OCI-LY3 (cell line): ENCODE data around the gene LAMC1.

Source experiments
- H2AFZ ChIP-seq: fragments of 200-600, 300-600 bp; shearing (Covaris generic); 2 replicates; pipeline ENCODE4 v1.6.0; 2014; ENCODE audit warnings: antibody characterized with exemption, low read depth, low read length
- H3K27ac ChIP-seq: fragments of 200-600, 300-600 bp; sonication (generic); 2 replicates; pipeline ENCODE4 v1.5.1; 2014; ENCODE audit warnings: mild to moderate bottlenecking, low read length, moderate library complexity, mixed read lengths
- H3K27me3 ChIP-seq: fragments of 200-600, 300-600 bp; sonication (generic); 2 replicates; pipeline ENCODE4 v1.6.1; 2014; ENCODE audit warnings: low read depth, low read length, mixed read lengths
- H3K36me3 ChIP-seq: fragments of 200-600, 300-600 bp; sonication (generic); replicated peaks from 2 replicates; pipeline ENCODE3; 2014; ENCODE audit warnings: low read depth, low read length, mixed read lengths
- H3K4me1 ChIP-seq: fragments of 300-600, 200-600 bp; sonication (generic); 2 replicates; pipeline ENCODE4 v1.6.1; 2014; ENCODE audit warnings: low read length, mixed read lengths
- H3K4me2 ChIP-seq: fragments of 200-600, 300-600 bp; sonication (generic); 2 replicates; pipeline ENCODE4 v1.6.1; 2014; ENCODE audit warnings: low read length, mixed read lengths
- H3K4me3 ChIP-seq: fragments of 300-600, 200-600 bp; sonication (generic); 2 replicates; pipeline ENCODE4 v1.5.1; 2014; ENCODE audit warnings: antibody characterized with exemption, mild to moderate bottlenecking, low read length, moderate library complexity
- H3K79me2 ChIP-seq: fragments of 300-600, 200-600 bp; shearing (Covaris generic); 2 replicates; pipeline ENCODE4 v1.6.1; 2014; ENCODE audit warnings: mild to moderate bottlenecking, low read length, mixed read lengths
- H3K9ac ChIP-seq: fragments of 300-600, 200-600 bp; shearing (Covaris generic); 2 replicates; pipeline ENCODE4 v1.6.0; 2014; ENCODE audit warnings: mild to moderate bottlenecking, low read length, moderate library complexity
- H3K9me3 ChIP-seq: fragments of 200-600, 300-600 bp; shearing (Covaris generic); 2 replicates; pipeline ENCODE4 v1.6.1; 2014; ENCODE audit warnings: low read length, mixed read lengths; ENCODE audit not compliant: insufficient read depth
- H4K20me1 ChIP-seq: fragments of 200-600, 300-600 bp; sonication (generic); 2 replicates; pipeline ENCODE4 v1.6.1; 2016; ENCODE audit warnings: low read length, mixed read lengths; ENCODE audit not compliant: insufficient read depth
- EZH2phosphoT487 ChIP-seq: fragments of 200-600 bp; shearing (Covaris generic); IDR thresholded peaks from 2 replicates; pipeline ENCODE4 v1.6.1; 2018; ENCODE audit warnings: antibody characterized with exemption, mixed run types, low read depth
- TF ChIP-seq, protein P1 (sequence below): fragments of 200-600, 300-600 bp; sonication (generic); IDR thresholded peaks from 2 replicates; pipeline ENCODE4 v1.5.1; 2014; ENCODE audit warnings: antibody characterized with exemption, low read length, low read depth

The LAMC1 gene

DNA sequence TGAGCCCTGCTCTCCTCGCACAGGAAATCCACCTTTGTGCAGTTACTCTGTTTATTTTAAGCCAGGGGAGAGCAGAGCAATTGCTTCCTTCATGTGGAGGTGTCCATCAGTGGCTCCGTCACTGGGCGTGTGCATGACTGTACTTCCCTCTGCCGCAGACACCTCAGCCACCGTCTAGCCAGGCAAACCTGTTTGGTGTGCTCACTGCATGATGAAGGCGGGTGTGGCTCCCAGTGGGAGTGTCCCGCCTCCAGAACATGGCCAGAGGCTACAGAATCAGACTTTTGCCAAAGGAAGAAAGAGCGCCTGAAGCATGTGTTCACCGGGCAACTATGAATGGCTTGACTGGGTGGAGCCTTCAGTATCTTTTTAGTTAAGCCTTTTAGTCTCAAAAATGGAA, 136.7 kb downstream of the LAMC1 start:
- no peaks in the 10 kb centered on the region for H4K20me1 ChIP-seq
- no peak for TF ChIP-seq EZH2phosphoT487
- TF ChIP-seq, protein P1, sequence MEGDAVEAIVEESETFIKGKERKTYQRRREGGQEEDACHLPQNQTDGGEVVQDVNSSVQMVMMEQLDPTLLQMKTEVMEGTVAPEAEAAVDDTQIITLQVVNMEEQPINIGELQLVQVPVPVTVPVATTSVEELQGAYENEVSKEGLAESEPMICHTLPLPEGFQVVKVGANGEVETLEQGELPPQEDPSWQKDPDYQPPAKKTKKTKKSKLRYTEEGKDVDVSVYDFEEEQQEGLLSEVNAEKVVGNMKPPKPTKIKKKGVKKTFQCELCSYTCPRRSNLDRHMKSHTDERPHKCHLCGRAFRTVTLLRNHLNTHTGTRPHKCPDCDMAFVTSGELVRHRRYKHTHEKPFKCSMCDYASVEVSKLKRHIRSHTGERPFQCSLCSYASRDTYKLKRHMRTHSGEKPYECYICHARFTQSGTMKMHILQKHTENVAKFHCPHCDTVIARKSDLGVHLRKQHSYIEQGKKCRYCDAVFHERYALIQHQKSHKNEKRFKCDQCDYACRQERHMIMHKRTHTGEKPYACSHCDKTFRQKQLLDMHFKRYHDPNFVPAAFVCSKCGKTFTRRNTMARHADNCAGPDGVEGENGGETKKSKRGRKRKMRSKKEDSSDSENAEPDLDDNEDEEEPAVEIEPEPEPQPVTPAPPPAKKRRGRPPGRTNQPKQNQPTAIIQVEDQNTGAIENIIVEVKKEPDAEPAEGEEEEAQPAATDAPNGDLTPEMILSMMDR: no peak
- no peak overlapping the region for H3K4me3 ChIP-seq
- no peak overlapping the region for H3K9ac ChIP-seq
- H3K79me2 ChIP-seq: no peaks in the 10 kb centered on the region
- no peak overlapping the region for H3K27ac ChIP-seq
- H3K27me3 ChIP-seq: 0 out of 2 replicates have a peak, but pooled peaks cover 3% of the 10 kb centered on the region
- no peak overlapping the region for H2AFZ ChIP-seq
- H3K9me3 ChIP-seq: no peaks in the 10 kb centered on the region
- H3K4me2 ChIP-seq: no peak overlapping the region
- no peaks in the 10 kb centered on the region for H3K4me1 ChIP-seq
- no peaks in the 10 kb centered on the region for H3K36me3 ChIP-seq

DNA sequence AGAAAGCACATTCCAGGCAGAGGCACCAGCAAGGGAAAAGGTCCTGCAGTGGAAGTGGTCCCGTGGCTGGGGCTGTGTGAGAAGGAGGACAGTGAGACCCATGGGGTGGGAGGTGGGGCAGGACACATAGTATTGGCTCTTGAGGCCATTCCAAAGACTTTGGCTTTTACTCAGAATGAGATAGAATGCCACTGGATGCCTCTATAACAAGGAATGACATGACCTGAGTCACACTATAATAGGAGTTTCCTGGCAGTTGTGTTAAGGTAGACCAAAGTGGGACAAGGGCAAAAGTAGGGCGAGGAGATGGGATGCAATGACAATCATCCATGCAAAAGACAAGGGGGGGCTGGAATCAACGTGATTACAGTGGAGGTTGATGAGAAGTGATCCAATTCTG, 138.2 kb downstream of the LAMC1 start:
- H4K20me1 ChIP-seq: no peaks in the 10 kb centered on the region
- H3K4me1 ChIP-seq: no peaks in the 10 kb centered on the region
- no peaks in the 10 kb centered on the region for H3K9me3 ChIP-seq
- no peaks in the 10 kb centered on the region for H3K79me2 ChIP-seq
- H3K4me2 ChIP-seq: no peak overlapping the region
- no peak overlapping the region for H3K9ac ChIP-seq
- H3K27me3 ChIP-seq: 0 out of 2 replicates have a peak, but pooled peaks cover 3% of the 10 kb centered on the region
- no peak overlapping the region for H3K27ac ChIP-seq
- no peak overlapping the region for H3K4me3 ChIP-seq
- no peak for TF ChIP-seq EZH2phosphoT487
- TF ChIP-seq, protein P1: no peak
- H3K36me3 ChIP-seq: no peaks in the 10 kb centered on the region
- no peak overlapping the region for H2AFZ ChIP-seq

DNA sequence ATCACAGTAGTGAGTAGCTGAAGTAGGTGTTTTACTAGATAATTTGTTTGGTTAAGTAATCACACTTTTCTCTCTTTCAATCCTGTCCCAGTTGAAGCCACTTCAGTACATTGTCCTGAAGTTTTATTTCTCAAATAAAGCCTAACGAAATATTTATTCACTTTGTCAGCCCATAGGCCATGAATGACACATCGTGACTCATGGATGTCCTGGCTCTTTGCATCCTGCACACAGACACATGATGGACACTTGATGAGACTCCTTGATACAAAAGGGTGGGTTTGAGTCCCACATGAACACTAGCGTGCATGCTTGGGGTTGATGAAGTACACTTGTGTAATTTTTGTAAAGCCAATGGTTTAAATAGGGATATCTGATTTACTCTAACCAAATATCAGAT, 140.1 kb downstream of the LAMC1 start:
- Histone ChIP-seq H2AFZ (no peak overlapping the region), H3K27ac (no peak overlapping the region), H3K4me3 (no peak overlapping the region), H3K79me2 (no peaks in the 10 kb centered on the region), H3K4me1 (no peaks in the 10 kb centered on the region), H3K4me2 (no peak overlapping the region), H3K9ac (no peak overlapping the region), H3K27me3 (0 out of 2 replicates have a peak, but pooled peaks cover 3% of the 10 kb centered on the region), H4K20me1 (no peaks in the 10 kb centered on the region), H3K9me3 (no peaks in the 10 kb centered on the region), H3K36me3 (no peaks in the 10 kb centered on the region)
- TF ChIP-seq, protein P1: no peak
- TF ChIP-seq EZH2phosphoT487: no peak

DNA sequence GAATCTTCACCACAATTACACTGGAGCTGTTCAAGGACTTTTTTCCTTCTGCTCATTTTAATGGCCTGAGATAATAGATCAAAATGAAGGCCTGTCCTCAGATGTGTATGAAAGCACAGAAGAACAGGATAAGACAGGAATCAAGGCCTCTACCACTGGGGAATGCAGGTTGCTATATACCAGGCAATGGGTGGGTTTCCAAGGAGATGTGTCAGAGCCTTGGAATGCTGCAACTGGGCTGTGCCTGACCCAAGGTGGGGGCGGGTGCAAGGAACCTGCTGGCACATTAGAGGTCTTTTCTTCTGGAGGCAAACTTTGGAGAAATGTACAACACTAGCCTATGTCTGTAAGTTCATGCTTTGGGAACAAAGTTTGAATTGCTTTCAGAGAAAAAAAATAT, 141.1 kb downstream of the LAMC1 start:
- no peak overlapping the region for H3K4me2 ChIP-seq
- no peaks in the 10 kb centered on the region for H4K20me1 ChIP-seq
- H3K4me1 ChIP-seq: no peaks in the 10 kb centered on the region
- H3K79me2 ChIP-seq: no peaks in the 10 kb centered on the region
- H3K36me3 ChIP-seq: no peaks in the 10 kb centered on the region
- no peaks in the 10 kb centered on the region for H3K9me3 ChIP-seq
- no peak for TF ChIP-seq EZH2phosphoT487
- TF ChIP-seq, protein P1: no peak
- H2AFZ ChIP-seq: no peak overlapping the region
- H3K4me3 ChIP-seq: no peak overlapping the region
- H3K9ac ChIP-seq: no peak overlapping the region
- H3K27ac ChIP-seq: no peak overlapping the region
- H3K27me3 ChIP-seq: 0 out of 2 replicates have a peak, but pooled peaks cover 3% of the 10 kb centered on the region
